ENCODE data around the gene ANKRD33B. TPM values are rescaled to one million over a fixed set of nuclear protein-coding genes. Genes with fewer than 3 reads are reported as not detected.

ANKRD33B gene
- total and polyA plus RNA-seq, 2 experiments from 2014 or later = 0.71 to 1.5 TPM

GRCh38 chr5:10590226-10590999 lies 26.5 kb downstream of the ANKRD33B start:
- Histone ChIP-seq H4K20me1 (ENCODE audit: insufficient read depth) (no peaks in the 10 kb centered on the region), H3K9ac (no peak overlapping the region), H3K9me2 (ENCODE audit: insufficient read depth) (no peaks in the 10 kb centered on the region), H3K27me3 (replicated peaks; ENCODE audit: insufficient read depth) (no peaks in the 10 kb centered on the region), H3K4me2 (ENCODE audit: unreplicated experiment) (no peak overlapping the region), H3K4me1 (ENCODE audit: insufficient read depth) (peaks cover 11% of the 10 kb centered on the region), H3K4me3 (no peak overlapping the region), H3K9me3 (ENCODE audit: low read depth) (no peaks in the 10 kb centered on the region), H3K27ac (no peak overlapping the region), H2AFZ (no peak overlapping the region), H3K79me2 (ENCODE audit: insufficient read depth) (no peaks in the 10 kb centered on the region; the same call in 1 of the 2 replicates), H3F3A (ENCODE audit: insufficient read depth) (0 out of 2 replicates have a peak, but pooled peaks cover 5% of the 10 kb centered on the region), H3K36me3 (ENCODE audit: low read depth) (no peaks in the 10 kb centered on the region)
- 79% methylated on average over 13 of the region's 13 CpGs for WGBS, 2 experiments (ENCODE audit: low coverage in 1 of 2, low lambda C conversion rate in 2 of 2, missing lambda C conversion rate in 2 of 2)
- DNase-seq = peak; percentile 48
- in situ Hi-C loops (cut with MboI) = no loop called here
- TF ChIP-seq EZH2 (IDR thresholded peaks at IDR 0.05; ENCODE audit: insufficient read depth, poor library complexity, severe bottlenecking) (no peak), EZH2phosphoT487 (IDR thresholded peaks at IDR 0.05; ENCODE audit: insufficient read depth, low read depth) (no peak)

- H2AFZ ChIP-seq = no peak overlapping the region
- WGBS, 2 experiments (ENCODE audit: low coverage in 1 of 2, low lambda C conversion rate in 2 of 2, missing lambda C conversion rate in 2 of 2) = 86 to 88% methylated on average over 6 of the region's 6 CpGs
- H3K27me3 ChIP-seq (replicated peaks; ENCODE audit: insufficient read depth) = no peaks in the 10 kb centered on the region
- in situ Hi-C loops (cut with MboI) = no loop called here
- no peaks in the 10 kb centered on the region for H3K9me3 ChIP-seq (ENCODE audit: low read depth)
- H3K9me2 ChIP-seq (ENCODE audit: insufficient read depth) = no peaks in the 10 kb centered on the region
- H3F3A ChIP-seq (ENCODE audit: insufficient read depth) = peaks cover 9% of the 10 kb centered on the region
- H3K27ac ChIP-seq = no peak overlapping the region
- H3K4me3 ChIP-seq = no peak overlapping the region
- no peaks in the 10 kb centered on the region for H4K20me1 ChIP-seq (ENCODE audit: insufficient read depth)
- H3K4me1 ChIP-seq (ENCODE audit: insufficient read depth) = peaks cover 17% of the 10 kb centered on the region
- no peak for TF ChIP-seq EZH2phosphoT487 (IDR thresholded peaks at IDR 0.05; ENCODE audit: insufficient read depth, low read depth)
- DNase-seq = no peak
- no peaks in the 10 kb centered on the region for H3K36me3 ChIP-seq (ENCODE audit: low read depth)
- H3K9ac ChIP-seq = no peak overlapping the region
- H3K79me2 ChIP-seq (ENCODE audit: insufficient read depth) = no peaks in the 10 kb centered on the region; the same call in 1 of the 2 replicates
- no peak overlapping the region for H3K4me2 ChIP-seq (ENCODE audit: unreplicated experiment)
Observed at GRCh38 chr5:10591159-10591558, 27.3 kb downstream of the ANKRD33B start.

- Histone ChIP-seq H3K9ac (no peak overlapping the region), H2AFZ (no peak overlapping the region), H3K4me3 (no peak overlapping the region), H4K20me1 (ENCODE audit: insufficient read depth) (no peaks in the 10 kb centered on the region), H3K9me3 (ENCODE audit: low read depth) (no peaks in the 10 kb centered on the region), H3K9me2 (ENCODE audit: insufficient read depth) (no peaks in the 10 kb centered on the region), H3K79me2 (ENCODE audit: insufficient read depth) (no peaks in the 10 kb centered on the region; the same call in 1 of the 2 replicates), H3K27ac (no peak overlapping the region), H3K4me1 (ENCODE audit: insufficient read depth) (peaks cover 20% of the 10 kb centered on the region), H3K36me3 (ENCODE audit: low read depth) (no peaks in the 10 kb centered on the region), H3F3A (ENCODE audit: insufficient read depth) (peaks cover 18% of the 10 kb centered on the region), H3K4me2 (ENCODE audit: unreplicated experiment) (no peak overlapping the region), H3K27me3 (replicated peaks; ENCODE audit: insufficient read depth) (no peaks in the 10 kb centered on the region)
- DNase-seq = no peak
- in situ Hi-C loops (cut with MboI) = no loop called here
- no peak for TF ChIP-seq EZH2 (IDR thresholded peaks at IDR 0.05; ENCODE audit: insufficient read depth, poor library complexity, severe bottlenecking)
- no peak for TF ChIP-seq EZH2phosphoT487 (IDR thresholded peaks at IDR 0.05; ENCODE audit: insufficient read depth, low read depth)
- 73 to 78% methylated on average over 3 of the region's 3 CpGs for WGBS, 2 experiments (ENCODE audit: low coverage in 1 of 2, low lambda C conversion rate in 2 of 2, missing lambda C conversion rate in 2 of 2)
Observed at GRCh38 chr5:10591966-10592365, 28.1 kb downstream of the ANKRD33B start.

- H3K4me1 ChIP-seq (ENCODE audit: insufficient read depth) = peaks cover 20% of the 10 kb centered on the region
- peaks cover 24% of the 10 kb centered on the region for H3F3A ChIP-seq (ENCODE audit: insufficient read depth)
- no peak overlapping the region for H3K4me2 ChIP-seq (ENCODE audit: unreplicated experiment)
- no peaks in the 10 kb centered on the region for H4K20me1 ChIP-seq (ENCODE audit: insufficient read depth)
- no peak overlapping the region for H3K4me3 ChIP-seq
- no peaks in the 10 kb centered on the region; the same call in 1 of the 2 replicates for H3K79me2 ChIP-seq (ENCODE audit: insufficient read depth)
- no peaks in the 10 kb centered on the region for H3K9me3 ChIP-seq (ENCODE audit: low read depth)
- H3K9ac ChIP-seq = no peak overlapping the region
- no peak overlapping the region for H3K27ac ChIP-seq
- TF ChIP-seq EZH2phosphoT487 (IDR thresholded peaks at IDR 0.05; ENCODE audit: insufficient read depth, low read depth) (no peak), EZH2 (IDR thresholded peaks at IDR 0.05; ENCODE audit: insufficient read depth, poor library complexity, severe bottlenecking) (no peak)
- H3K36me3 ChIP-seq (ENCODE audit: low read depth) = no peaks in the 10 kb centered on the region
- in situ Hi-C loops (cut with MboI) = no loop called here
- no peak for DNase-seq
- H3K27me3 ChIP-seq (replicated peaks; ENCODE audit: insufficient read depth) = no peaks in the 10 kb centered on the region
- H2AFZ ChIP-seq = no peak overlapping the region
- H3K9me2 ChIP-seq (ENCODE audit: insufficient read depth) = no peaks in the 10 kb centered on the region
Observed at GRCh38 chr5:10592601-10593000, 28.7 kb downstream of the ANKRD33B start.
